Liver (tissue), 3 donors: Measurements from ENCODE around the gene HAAO.

ENCODE experiments used
- CTCF ChIP-seq: fragments of 150-350 bp; IDR thresholded peaks from 2 replicates; pipeline ENCODE4 v1.5.1; 2017; ENCODE audit warnings: improper control_type of control experiment, low read depth, low read length; ENCODE audit not compliant: missing input control
- EGR1 ChIP-seq, 2 donors: IDR thresholded peaks; 2 replicates each; pipeline ENCODE4 v1.6.1; 2016 to 2018; ENCODE audit warnings: antibody characterized with exemption in 2 of 2, low read depth in 2 of 2
- MAX ChIP-seq: IDR thresholded peaks from 2 replicates; pipeline ENCODE4 v1.6.1; 2016; ENCODE audit warnings: antibody characterized with exemption
- REST ChIP-seq: IDR thresholded peaks from 2 replicates; pipeline ENCODE4 v1.6.1; 2016; ENCODE audit warnings: antibody characterized with exemption, mild to moderate bottlenecking
- TAF1 ChIP-seq: conservative IDR thresholded peaks from 2 replicates; pipeline ENCODE4 v1.6.1; 2016; ENCODE audit warnings: antibody characterized with exemption, mild to moderate bottlenecking
- donor health status: healthy.
- donor health status: healthy.

GRCh38 chr2:42799881-42800280, 7.5 kb upstream of the HAAO start:
- TF ChIP-seq CTCF (no peak), REST (no peak), EGR1 (IDR thresholded peaks at IDR 0.05; ENCODE audit: low read depth in 2 of 2) (no peak), MAX (no peak), TAF1 (no peak)
